Fibroblast of pulmonary artery (primary cell): ENCODE data around the gene SELENOM.

Source experiments
- DNase-seq: peaks from one replicate; pipeline ENCODE4 v3.0.0-alpha.2; 2010; ENCODE audit warnings: low read depth
- H3K4me3 ChIP-seq: replicated peaks from 2 replicates; pipeline ENCODE4 v1.5.1; 2011; ENCODE audit warnings: low read depth, mild to moderate bottlenecking, control low read depth, low read length, moderate library complexity
- TF ChIP-seq, protein P1 (sequence below): IDR thresholded peaks from 2 replicates; pipeline ENCODE4 v1.5.1; 2011; ENCODE audit warnings: mild to moderate bottlenecking, control low read depth, low read length, inconsistent platforms; ENCODE audit errors: missing control alignments

The SELENOM gene

DNA sequence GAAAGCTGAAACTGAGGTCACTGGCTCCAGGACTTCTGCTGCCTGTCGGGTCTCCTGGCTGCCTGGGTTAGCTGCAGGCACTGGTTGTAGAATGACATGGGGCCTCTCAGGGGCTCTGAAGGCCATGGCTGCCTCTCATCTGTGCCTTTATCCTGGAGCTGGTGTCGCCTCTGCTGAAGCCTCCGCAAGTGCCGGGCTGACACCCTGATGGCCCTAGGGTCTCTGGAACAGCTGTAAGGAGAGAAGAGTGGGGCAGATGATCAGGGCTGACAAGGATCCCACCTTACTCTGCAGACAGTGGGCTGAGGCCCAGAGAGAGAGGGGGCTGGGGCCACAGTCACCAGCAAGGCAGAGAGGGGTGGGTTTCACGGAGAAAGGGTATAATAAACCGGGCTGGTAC lies 28.3 kb upstream of the SELENOM start:
- TF ChIP-seq, protein P1, sequence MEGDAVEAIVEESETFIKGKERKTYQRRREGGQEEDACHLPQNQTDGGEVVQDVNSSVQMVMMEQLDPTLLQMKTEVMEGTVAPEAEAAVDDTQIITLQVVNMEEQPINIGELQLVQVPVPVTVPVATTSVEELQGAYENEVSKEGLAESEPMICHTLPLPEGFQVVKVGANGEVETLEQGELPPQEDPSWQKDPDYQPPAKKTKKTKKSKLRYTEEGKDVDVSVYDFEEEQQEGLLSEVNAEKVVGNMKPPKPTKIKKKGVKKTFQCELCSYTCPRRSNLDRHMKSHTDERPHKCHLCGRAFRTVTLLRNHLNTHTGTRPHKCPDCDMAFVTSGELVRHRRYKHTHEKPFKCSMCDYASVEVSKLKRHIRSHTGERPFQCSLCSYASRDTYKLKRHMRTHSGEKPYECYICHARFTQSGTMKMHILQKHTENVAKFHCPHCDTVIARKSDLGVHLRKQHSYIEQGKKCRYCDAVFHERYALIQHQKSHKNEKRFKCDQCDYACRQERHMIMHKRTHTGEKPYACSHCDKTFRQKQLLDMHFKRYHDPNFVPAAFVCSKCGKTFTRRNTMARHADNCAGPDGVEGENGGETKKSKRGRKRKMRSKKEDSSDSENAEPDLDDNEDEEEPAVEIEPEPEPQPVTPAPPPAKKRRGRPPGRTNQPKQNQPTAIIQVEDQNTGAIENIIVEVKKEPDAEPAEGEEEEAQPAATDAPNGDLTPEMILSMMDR = no peak
- DNase-seq = no peak
- H3K4me3 ChIP-seq = no peak overlapping the region

DNA sequence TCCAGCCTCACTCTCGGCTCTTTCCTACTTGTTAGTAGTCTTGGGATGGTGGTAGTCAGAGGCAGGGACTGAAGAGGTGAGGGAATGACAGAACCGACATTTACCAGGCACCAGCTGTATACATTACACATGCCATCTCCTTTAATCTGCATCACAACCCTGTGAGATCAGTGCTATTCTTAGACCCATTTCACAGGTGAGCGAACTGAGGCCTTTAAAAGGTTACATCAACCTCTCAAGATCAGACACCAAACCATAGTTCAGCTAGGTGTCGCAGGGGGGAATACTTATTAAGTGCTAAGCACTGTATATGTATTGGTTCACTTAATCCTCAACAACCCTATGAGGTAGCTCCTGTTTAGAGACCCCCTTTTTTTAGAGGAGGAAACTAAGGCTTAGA lies 27.3 kb upstream of the SELENOM start:
- TF ChIP-seq, protein P1 = no peak
- DNase-seq = no peak
- H3K4me3 ChIP-seq = no peak overlapping the region

DNA sequence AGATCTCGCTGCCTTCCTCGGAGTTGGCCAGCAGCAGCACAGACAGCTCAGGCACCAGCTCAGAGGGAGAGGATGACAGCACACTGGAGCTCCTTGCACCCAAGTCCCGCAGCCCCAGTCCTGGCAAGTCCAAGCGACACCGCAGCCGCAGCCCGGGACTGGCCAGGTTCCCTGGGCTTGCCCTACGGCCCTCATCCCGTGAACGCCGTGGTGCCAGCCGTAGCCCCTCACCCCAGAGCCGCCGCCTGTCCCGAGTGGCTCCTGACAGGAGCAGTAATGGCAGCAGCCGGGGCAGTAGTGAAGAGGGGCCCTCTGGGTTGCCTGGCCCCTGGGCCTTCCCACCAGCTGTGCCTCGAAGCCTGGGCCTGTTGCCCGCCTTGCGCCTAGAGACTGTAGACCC lies 26.5 kb upstream of the SELENOM start:
- TF ChIP-seq, protein P1 = no peak
- DNase-seq = no peak
- no peak overlapping the region for H3K4me3 ChIP-seq

DNA sequence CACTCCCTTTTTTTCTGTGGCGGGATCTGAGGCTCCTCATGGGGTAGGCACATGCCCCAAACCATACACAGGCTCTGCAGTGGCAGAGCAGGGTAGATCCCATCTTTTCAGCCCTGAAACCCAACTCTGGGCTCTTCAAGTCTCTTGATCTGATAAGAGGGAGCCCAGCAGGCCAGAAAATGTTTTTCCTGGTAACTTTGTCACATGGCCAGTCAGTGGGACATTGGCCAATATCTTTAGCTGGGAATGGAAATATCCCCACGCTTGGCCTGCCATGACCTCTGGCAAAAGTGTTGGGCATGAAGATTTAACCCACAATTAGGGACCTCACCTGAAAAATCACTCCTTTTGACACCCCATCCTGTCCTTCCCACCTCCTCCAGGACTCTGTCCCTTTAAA lies 23.5 kb upstream of the SELENOM start:
- H3K4me3 ChIP-seq = no peak overlapping the region
- TF ChIP-seq, protein P1 = no peak
- DNase-seq = no peak

DNA sequence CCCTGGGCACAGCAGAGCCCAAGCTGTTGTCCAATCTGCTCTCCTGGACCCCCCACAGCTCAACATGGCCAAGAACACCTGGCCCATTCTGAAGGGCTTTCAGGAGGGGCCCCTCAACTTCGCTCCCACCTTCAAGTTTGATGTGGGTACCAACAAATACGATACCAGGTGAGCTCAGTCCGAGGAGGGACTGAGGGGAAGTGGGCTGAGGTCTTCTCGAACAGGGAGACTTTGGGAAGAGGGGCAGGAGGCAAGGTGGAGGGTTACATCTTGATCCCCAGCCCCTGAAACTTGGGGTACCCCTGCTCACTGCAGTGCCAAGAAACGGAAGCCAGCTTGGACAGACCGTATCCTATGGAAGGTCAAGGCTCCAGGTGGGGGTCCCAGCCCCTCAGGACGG lies 20.8 kb upstream of the SELENOM start:
- TF ChIP-seq, protein P1 = no peak
- H3K4me3 ChIP-seq = no peak overlapping the region
- DNase-seq = no peak

DNA sequence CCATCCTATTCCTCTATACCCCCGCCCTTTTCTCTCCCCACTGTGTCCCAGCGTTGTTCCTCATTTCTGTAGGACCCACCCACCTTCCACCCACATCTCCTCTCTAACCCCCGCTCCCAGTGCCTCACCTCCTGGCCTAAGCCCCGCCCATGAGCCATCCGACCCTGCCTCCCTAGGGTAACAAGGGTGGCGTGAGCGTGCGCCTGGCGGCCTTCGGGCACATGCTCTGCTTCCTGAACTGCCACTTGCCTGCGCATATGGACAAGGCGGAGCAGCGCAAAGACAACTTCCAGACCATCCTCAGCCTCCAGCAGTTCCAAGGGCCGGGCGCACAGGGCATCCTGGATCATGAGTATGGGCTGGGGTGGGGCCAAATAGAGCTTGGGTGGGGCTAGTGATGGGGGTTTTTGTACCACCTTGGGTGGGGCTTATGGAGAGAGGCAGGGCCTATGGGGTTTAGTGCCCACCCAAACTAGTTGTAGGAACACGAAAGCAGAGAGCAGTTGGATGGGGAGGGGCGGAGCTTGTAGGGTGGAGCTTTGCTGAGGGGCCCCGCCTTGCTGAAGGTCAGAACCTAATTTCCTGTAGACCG lies 19.9 kb upstream of the SELENOM start:
- TF ChIP-seq, protein P1 = no peak
- no peak overlapping the region for H3K4me3 ChIP-seq
- DNase-seq = no peak

DNA sequence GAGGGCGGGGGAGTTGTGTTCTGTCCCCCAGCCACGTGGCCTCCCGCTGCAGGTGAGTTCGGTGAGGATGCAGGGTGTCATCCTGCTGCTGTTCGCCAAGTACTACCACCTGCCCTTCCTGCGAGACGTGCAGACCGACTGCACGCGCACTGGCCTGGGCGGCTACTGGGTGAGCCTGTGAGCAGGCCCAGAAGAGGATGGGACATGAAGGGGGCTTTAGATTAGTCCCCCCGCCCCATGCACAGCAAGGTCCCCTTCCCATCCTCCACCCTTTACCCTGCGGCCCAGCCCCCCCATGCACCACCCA lies 19.5 kb upstream of the SELENOM start:
- no peak overlapping the region for H3K4me3 ChIP-seq
- DNase-seq = no peak
- TF ChIP-seq, protein P1 = no peak
